ENCODE measurements around the gene NLRP5. TPM values are rescaled to one million over a fixed set of nuclear protein-coding genes. Genes with fewer than 3 reads are reported as not detected.

The NLRP5 gene
- not detected in 2 replicates for total RNA-seq

DNA sequence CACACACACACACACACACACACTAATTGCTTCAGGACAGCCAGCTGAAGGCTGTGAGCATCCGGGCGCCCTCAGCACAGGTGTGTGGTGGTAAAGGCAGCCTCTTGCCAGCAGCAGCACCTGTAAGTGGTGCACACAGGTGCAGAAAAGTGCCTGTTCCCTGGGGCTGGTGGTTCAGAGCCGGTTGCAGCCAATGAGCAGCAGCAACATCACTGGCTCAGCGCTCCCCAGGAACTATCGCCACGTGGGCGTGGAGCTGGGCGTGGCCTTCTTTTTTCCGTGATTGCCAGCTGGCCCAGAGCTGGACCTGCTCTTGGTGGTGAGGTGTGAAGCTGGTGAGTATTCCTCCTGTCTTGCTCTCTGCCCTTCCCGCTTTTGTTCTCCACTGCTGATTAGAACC lies at the start of gene NLRP5:
Gene NLRP5 (plus strand): TSS at position 289 of the 400 bp plus-strand sequence.

DNA sequence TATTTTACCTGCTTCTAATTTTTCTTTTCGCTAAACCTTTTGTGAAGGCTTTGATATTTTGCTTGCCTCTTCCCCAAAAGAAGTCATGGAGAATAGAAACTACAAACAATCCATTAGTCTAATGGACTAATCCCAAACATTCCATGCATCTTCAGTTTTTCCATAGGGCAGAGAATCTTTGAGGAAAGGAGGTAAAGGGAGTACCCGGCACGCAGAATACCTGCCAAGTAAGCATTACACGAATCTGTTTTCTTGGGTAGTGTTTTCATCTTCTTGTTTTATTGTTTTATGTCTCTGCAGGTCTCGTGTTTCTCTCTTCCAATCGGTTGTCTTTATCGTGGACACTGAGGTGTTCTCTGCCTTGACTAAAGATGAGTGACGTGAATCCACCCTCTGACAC lies 39.0 kb upstream of the NLRP5 start, which contains the start of gene NLRP8:
Gene NLRP8 (plus strand): TSS at position 301 of the 400 bp plus-strand sequence.

Other genes starting within 250 kb of the NLRP5 start
- gene NLRP9, start 248.4 kb upstream of the NLRP5 start, total RNA-seq, result not detected in 2 replicates
- not detected in 2 replicates for gene RFPL4A, start 227.7 kb upstream of the NLRP5 start, total RNA-seq
- not detected in 2 replicates for gene RFPL4AL1, start 217.7 kb upstream of the NLRP5 start, total RNA-seq
- gene NLRP11, start 154.8 kb upstream of the NLRP5 start, total RNA-seq, result not detected in 2 replicates
- gene NLRP4, start 150.2 kb upstream of the NLRP5 start, total RNA-seq, result not detected in 2 replicates
- gene NLRP13, start 54.4 kb upstream of the NLRP5 start, total RNA-seq, result not detected in 2 replicates
- gene NLRP8, start 38.9 kb upstream of the NLRP5 start, total RNA-seq, result not detected in 2 replicates
- gene ZNF787, start 134.5 kb downstream of the NLRP5 start, total RNA-seq, result 42.1 and 57.4 TPM in 2 replicates
- gene ZNF444, start 154.5 kb downstream of the NLRP5 start, total RNA-seq, result 7.9 and 12.9 TPM in 2 replicates
- gene GALP, start 189.2 kb downstream of the NLRP5 start, total RNA-seq, result not detected in 2 replicates
- not detected in 2 replicates for gene ZSCAN5B, start 211.0 kb downstream of the NLRP5 start, total RNA-seq
- gene ZSCAN5C, start 215.5 kb downstream of the NLRP5 start, total RNA-seq, result not detected in 2 replicates

Data from nasal cavity respiratory epithelium epithelial cell of viscerocranial mucosa (primary cell).